Stimulated activated naive CD8-positive, alpha-beta T cell treated with anti-CD3 and anti-CD28 coated beads, Interleukin-15, Interleukin-2, amounts not matched to agents 100 U/mL and 50 U/mL, for 24 hours (primary cell): ENCODE measurements around the gene WHAMM.
"Not testable (repeated sequence)": the region's sequence is repeated elsewhere in the genome, so short reads cannot be mapped to it uniquely, and the experiment has no call there.

ENCODE experiments used
- ATAC-seq: fragments of 150-1000 bp; cut with Tn5 transposase; one replicate; pipeline ENCODE4 v1.10.0; 2021
- DNase-seq: peaks from one replicate; pipeline ENCODE4 v3.0.0; 2021

Gene WHAMM

GRCh38 chr15:82809308-82810060 lies at the start of gene WHAMM:
Gene WHAMM (plus strand): TSS chr15:82809628. CDS start chr15:82809727, 99 bp downstream.
- DNase-seq: peak; percentile 95
- peak; percentile 97 for ATAC-seq

GRCh38 chr15:82763361-82764116 lies 45.9 kb upstream of the WHAMM start:
- DNase-seq: no peak
- peak; percentile 46 for ATAC-seq

GRCh38 chr15:82764117-82764490 lies 45.3 kb upstream of the WHAMM start:
- ATAC-seq (no peak), DNase-seq (no peak)

GRCh38 chr15:82764740-82765139 lies 44.7 kb upstream of the WHAMM start:
- no peak for DNase-seq
- ATAC-seq: no peak

GRCh38 chr15:82766201-82766600 lies 43.2 kb upstream of the WHAMM start:
- not testable (repeated sequence) for ATAC-seq, DNase-seq

GRCh38 chr15:82767163-82767829 lies 42.1 kb upstream of the WHAMM start:
- no peak for DNase-seq
- ATAC-seq: no peak

- ATAC-seq (no peak), DNase-seq (no peak)
Observed at GRCh38 chr15:82768414-82769054, 40.9 kb upstream of the WHAMM start.

- no peak for ATAC-seq
Observed at GRCh38 chr15:82771789-82772607, 37.4 kb upstream of the WHAMM start.

GRCh38 chr15:82774496-82774895 lies 34.9 kb upstream of the WHAMM start:
- DNase-seq (no peak), ATAC-seq (no peak)

More at GRCh38 chr15:82771789-82772607, 37.4 kb upstream of the WHAMM start:
- DNase-seq: no peak

- no peak for ATAC-seq
- no peak for DNase-seq
Observed at GRCh38 chr15:82778755-82779154, 30.7 kb upstream of the WHAMM start.

GRCh38 chr15:82781349-82781748 lies 28.1 kb upstream of the WHAMM start:
- DNase-seq (no peak), ATAC-seq (no peak)

GRCh38 chr15:82788496-82788895 lies 20.9 kb upstream of the WHAMM start:
- DNase-seq: no peak
- no peak for ATAC-seq

- ATAC-seq: no peak
- no peak for DNase-seq
Observed at GRCh38 chr15:82789491-82789890, 19.9 kb upstream of the WHAMM start.

- ATAC-seq: no peak
- no peak for DNase-seq
Observed at GRCh38 chr15:82790321-82790720, 19.1 kb upstream of the WHAMM start.

- ATAC-seq (no peak), DNase-seq (no peak)
Observed at GRCh38 chr15:82792068-82792467, 17.4 kb upstream of the WHAMM start.

- ATAC-seq (no peak), DNase-seq (no peak)
Observed at GRCh38 chr15:82793737-82794136, 15.7 kb upstream of the WHAMM start.

- DNase-seq (no peak), ATAC-seq (no peak)
Observed at GRCh38 chr15:82798104-82798503, 11.3 kb upstream of the WHAMM start.

GRCh38 chr15:82798531-82799166 lies 10.8 kb upstream of the WHAMM start:
- DNase-seq: no peak
- ATAC-seq: no peak

- DNase-seq: no peak
- ATAC-seq: no peak
Observed at GRCh38 chr15:82799183-82799841, 10.1 kb upstream of the WHAMM start.

GRCh38 chr15:82802497-82802896 lies 6.9 kb upstream of the WHAMM start:
- ATAC-seq: no peak
- no peak for DNase-seq
